D721Med (cell line): ENCODE data around the gene PFN4.

Experiments used
- DNase-seq: peaks from one replicate; pipeline ENCODE4 v3.0.0; 2011; ENCODE audit warnings: low spot score; ENCODE audit not compliant: insufficient read length
- FAIRE-seq: peaks from 2 replicates; lab custom pipeline; 2011; peaks lifted over from hg19 to GRCh38; lab: Jason Lieb, UNC
- TF ChIP-seq, protein P1 (sequence below): IDR thresholded peaks from 2 replicates; pipeline ENCODE4 v1.5.1; 2012; ENCODE audit warnings: mild to moderate bottlenecking, control low read depth; ENCODE audit not compliant: insufficient read depth; ENCODE audit errors: missing control alignments

PFN4 gene, protein sequence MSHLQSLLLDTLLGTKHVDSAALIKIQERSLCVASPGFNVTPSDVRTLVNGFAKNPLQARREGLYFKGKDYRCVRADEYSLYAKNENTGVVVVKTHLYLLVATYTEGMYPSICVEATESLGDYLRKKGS

DNA sequence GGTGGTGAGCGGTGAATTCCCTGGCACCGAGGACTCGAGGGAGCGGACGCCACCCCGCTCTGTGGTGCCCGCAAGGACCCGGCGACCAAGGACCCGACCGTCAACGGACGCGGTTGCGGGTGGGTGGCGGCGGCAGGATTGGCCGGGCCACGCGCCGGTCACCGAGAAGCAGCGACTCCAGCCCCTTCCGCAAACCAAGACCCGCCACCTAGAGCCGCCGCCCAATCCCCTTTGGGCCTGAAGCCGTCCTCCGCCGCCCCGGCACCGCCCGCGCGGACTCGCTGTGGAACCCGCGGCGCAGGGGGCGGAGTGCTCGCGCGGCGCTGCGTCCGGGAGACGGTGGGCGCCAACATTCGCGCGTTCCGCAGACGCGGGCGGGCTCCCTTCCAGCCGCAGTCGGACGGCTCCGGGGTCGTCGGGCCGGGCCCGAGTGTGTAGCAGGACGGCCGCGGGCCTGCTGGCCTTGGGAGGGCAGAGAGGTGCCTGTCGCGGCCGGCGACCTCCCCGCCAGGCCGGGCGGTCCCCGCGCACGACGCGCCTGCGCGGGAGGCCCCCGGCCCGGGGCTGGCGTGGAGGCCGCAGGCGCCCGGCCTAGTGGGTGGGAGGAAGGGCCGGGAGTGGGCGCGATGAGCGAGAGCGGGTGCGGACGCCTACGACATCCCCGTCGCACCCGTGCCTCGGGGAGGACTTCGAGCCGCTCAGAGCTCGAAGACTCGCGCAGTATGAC, at the start of gene PFN4, which contains the start of gene FAM228B:
PFN4 (minus strand) TSS at position 140 of the 727 bp plus-strand sequence. CDS start 799 bp downstream, outside the sequence.
FAM228B (plus strand) TSS at position 275 of the 727 bp plus-strand sequence. CDS start 893 bp downstream, outside the sequence.
- TF ChIP-seq, protein P1, sequence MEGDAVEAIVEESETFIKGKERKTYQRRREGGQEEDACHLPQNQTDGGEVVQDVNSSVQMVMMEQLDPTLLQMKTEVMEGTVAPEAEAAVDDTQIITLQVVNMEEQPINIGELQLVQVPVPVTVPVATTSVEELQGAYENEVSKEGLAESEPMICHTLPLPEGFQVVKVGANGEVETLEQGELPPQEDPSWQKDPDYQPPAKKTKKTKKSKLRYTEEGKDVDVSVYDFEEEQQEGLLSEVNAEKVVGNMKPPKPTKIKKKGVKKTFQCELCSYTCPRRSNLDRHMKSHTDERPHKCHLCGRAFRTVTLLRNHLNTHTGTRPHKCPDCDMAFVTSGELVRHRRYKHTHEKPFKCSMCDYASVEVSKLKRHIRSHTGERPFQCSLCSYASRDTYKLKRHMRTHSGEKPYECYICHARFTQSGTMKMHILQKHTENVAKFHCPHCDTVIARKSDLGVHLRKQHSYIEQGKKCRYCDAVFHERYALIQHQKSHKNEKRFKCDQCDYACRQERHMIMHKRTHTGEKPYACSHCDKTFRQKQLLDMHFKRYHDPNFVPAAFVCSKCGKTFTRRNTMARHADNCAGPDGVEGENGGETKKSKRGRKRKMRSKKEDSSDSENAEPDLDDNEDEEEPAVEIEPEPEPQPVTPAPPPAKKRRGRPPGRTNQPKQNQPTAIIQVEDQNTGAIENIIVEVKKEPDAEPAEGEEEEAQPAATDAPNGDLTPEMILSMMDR, result no peak
- peak; percentile 67 for DNase-seq
- FAIRE-seq, result no peak

DNA sequence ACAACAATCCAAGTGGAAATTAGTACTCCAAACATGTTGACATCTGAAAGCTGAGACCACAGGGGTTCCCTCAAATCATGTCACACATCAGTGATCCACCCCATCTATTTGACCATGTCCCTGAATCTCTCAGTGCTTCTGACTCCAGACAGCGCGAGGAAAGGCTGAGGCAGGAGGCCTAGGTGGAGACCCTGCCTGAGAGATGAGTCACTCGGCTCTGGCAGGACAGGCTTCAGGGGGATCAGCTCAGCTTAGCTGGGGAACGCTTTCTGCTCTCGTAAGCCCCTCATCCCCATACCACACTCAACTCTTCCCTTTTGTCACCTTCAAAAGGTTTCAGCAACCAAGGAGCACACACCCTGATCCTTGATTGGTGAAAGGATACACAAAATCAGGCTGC, 45.9 kb upstream of the PFN4 start:
- TF ChIP-seq, protein P1, result no peak
- FAIRE-seq (no peak), DNase-seq (no peak)

DNA sequence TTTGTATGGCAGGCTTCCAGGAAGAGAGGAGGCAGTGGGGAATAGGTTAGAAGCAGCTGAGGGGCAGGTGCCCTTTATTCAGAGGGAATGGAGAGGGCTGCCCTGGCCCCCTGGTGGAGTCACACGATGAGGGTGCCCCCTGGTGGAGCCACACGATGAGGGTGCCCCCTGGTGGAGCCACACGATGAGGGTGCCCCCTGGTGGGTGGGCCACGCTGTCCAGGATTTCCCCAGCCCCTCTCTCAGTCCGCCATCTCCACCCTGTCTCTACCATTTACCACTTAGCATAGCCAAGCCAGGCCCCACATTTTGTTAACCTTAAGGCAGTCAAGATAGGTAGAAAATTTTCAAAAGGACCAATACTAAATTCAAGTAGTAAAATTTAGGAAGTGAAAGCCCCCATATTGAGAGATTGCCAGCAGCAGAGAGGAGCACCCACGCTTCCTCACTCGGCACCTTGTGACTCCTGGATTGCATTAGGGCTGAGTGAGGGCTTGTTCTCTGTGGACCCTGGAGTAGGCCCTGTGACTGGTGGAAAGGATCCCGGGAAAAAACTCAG, 41.4 kb upstream of the PFN4 start:
- FAIRE-seq, result no peak
- TF ChIP-seq, protein P1, result peak; percentile 72
- no peak for DNase-seq

DNA sequence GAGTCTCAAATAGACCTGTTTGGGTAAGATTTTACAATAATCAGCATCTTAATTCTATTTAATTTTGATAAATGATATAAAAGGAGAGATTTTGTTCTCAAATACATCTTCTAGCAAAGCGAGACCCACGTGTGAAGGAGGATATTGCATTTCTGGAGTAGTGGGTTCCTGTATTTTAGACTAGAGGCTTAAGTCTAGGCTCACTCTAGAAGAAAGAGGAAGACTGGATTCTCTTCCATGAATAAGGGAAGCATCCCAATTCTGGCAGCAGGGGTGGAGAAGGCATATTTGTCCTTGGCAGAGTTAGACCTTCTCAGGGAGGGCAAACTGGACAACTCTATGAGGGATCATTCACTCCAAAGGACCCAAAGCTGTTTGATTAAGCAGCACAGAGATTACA, 40.5 kb upstream of the PFN4 start:
- FAIRE-seq (no peak), DNase-seq (no peak)
- TF ChIP-seq, protein P1, result no peak

DNA sequence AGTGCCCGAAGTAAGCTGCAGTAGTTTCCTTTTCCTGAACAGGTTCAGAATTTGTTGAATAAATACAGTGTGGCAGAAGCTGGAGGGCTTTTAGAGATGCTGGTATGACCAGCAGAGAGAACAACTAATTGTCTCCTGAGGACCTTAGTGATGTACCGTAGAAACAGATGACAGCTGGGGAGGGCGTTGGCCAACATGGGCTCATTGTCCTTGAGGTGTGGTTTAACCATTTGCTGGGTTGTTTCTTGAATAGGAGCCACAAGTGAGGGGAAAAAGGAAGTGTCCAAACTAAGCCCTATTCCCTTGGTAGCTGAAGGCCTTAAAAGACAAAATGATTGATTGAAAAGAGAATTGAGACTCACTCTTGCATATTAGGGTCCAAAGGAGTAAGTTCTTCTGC, 40.1 kb upstream of the PFN4 start:
- TF ChIP-seq, protein P1, result no peak
- no peak for DNase-seq
- FAIRE-seq, result no peak

DNA sequence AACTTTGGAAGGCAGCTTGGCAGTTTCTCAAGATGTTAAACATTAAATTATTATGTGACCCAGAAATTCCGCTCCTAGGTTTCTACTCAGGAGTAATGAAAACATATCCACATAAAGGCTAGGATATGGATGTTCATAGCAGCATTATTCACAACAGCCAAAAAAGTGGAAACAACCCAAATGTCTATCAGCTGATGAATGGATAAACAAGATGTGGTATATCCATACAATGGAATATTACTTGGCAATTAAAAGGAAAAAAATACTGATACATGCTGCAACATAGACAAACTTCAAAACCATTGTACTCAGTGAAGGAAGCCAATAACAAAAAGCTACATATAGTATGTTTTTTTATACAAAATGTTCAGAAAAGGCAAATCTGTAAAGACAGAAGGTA, 39.4 kb upstream of the PFN4 start:
- TF ChIP-seq, protein P1, result no peak
- no peak for DNase-seq
- FAIRE-seq, result no peak
